Measurements from ENCODE around the gene EPYC. TPM values are rescaled to one million over a fixed set of nuclear protein-coding genes. Genes with fewer than 3 reads are reported as not detected.

The EPYC gene, protein sequence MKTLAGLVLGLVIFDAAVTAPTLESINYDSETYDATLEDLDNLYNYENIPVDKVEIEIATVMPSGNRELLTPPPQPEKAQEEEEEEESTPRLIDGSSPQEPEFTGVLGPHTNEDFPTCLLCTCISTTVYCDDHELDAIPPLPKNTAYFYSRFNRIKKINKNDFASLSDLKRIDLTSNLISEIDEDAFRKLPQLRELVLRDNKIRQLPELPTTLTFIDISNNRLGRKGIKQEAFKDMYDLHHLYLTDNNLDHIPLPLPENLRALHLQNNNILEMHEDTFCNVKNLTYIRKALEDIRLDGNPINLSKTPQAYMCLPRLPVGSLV
- not detected in 2 replicates for total RNA-seq

DNA sequence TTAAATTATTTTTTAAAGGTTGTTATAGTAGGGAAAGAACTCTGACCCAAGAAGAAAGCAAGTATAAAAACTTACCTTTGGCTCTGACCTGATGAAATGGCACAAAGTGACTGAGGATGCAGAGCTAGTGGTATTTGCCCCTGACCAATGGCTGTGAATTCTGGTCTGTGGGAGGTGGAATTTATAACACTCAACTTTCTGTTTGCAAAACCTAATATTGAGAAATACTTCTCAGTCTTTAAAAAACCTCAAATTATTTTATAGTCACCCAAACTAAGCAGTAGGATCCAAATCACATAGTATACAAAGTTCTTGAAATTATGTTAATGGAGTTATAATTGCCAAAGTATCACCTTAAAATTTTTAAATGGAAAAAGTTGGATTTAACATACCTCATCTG is at the start of gene EPYC:
Gene EPYC (minus strand): TSS at position 101 of the 400 bp plus-strand sequence. CDS start 2,407 bp downstream, outside the sequence.

DNA sequence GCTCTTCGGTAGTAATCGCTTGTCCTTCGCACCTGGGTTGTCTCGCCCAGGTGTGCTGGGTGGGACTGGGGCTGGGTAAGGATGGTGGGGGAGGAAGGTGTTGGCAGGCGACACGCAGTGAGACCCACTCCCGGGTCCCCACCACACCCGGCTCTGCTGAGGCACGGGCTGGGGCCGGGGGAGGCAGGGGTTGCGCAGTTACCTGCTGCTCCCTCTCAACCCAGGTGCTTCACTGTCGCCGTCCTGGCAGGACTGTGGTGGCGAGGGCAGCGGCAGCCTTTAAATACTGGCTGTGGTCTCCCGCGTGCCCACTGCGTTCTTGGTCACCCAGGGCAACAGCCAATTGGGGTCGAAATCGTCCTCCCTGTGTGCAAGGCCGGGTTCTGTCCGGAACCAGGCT is 49.9 kb downstream of the EPYC start, which contains the start of gene CCER1:
Gene CCER1 (minus strand): TSS at position 256 of the 400 bp plus-strand sequence. CDS start 434 bp downstream, outside the sequence.

Other genes starting within 250 kb of the EPYC start
- gene CCER1, start 49.8 kb downstream of the EPYC start, total RNA-seq, result not detected in 2 replicates
- gene KERA, start 53.1 kb upstream of the EPYC start, total RNA-seq, result not detected in 2 replicates
- gene LUM, start 106.5 kb upstream of the EPYC start, total RNA-seq, result 299 and 746 TPM in 2 replicates
- gene DCN, start 177.8 kb upstream of the EPYC start, total RNA-seq, result 142 and 1,362 TPM in 2 replicates

All from epithelial cell of alveolus of lung (primary cell).